ENCODE measurements around the gene NCS1.

The NCS1 gene

DNA sequence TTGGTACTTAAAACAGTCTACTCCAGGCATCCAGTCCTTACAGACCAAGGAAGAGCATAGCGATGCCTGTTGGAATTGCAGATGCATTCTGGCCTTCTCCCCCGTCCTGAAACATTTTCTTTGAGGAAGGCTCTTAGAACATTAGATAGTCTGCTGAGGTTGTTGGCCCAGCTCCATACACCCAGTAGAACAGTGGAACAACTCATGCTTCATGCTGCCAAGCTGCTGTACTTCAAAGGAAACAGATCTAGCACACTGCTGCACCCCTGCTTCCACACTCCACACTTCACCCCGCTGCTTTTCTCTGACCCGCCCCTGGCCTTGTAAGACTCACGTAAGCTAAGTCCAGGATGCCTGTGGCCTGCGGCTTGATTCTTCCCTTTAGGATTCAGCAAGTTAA, 33.4 kb upstream of the NCS1 start:
- no peak for DNase-seq (ENCODE audit: extremely low spot score)
- POLR2A ChIA-PET = no interaction called here

DNA sequence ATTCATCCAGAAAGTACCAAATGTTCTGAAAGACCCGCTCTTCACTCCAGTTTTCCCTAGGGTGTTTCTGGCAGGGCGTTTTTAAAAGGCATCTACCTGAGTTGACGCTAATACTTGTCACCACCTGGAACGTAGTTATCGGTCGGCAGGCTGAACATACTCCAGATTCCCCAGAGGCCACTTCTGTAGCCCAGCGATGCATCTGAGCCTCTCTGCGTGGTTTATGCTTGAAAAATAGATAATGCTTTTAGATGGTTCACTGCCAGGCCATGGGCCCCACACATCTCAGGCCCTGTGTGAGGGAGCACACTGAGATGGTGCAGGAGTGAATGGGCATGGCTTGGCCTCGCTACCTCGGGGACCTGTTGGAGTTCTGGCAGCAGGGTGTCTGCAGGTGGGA, 33.0 kb upstream of the NCS1 start:
- ChIA-PET POLR2A (interaction anchor here (0.6 kb wide), 1 partner anchor 26 kb away, joined by 4 read pairs; no protein-coding TSS in a partner anchor), CTCF (interaction anchor here (1.4 kb wide), 1 partner anchor 21 kb away, joined by 3 read pairs; no protein-coding TSS in a partner anchor)
- no peak for DNase-seq (ENCODE audit: extremely low spot score)
- TF ChIP-seq, protein P1, sequence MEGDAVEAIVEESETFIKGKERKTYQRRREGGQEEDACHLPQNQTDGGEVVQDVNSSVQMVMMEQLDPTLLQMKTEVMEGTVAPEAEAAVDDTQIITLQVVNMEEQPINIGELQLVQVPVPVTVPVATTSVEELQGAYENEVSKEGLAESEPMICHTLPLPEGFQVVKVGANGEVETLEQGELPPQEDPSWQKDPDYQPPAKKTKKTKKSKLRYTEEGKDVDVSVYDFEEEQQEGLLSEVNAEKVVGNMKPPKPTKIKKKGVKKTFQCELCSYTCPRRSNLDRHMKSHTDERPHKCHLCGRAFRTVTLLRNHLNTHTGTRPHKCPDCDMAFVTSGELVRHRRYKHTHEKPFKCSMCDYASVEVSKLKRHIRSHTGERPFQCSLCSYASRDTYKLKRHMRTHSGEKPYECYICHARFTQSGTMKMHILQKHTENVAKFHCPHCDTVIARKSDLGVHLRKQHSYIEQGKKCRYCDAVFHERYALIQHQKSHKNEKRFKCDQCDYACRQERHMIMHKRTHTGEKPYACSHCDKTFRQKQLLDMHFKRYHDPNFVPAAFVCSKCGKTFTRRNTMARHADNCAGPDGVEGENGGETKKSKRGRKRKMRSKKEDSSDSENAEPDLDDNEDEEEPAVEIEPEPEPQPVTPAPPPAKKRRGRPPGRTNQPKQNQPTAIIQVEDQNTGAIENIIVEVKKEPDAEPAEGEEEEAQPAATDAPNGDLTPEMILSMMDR (IDR thresholded peaks at IDR 0.05; ENCODE audit: control extremely low read depth, extremely low read depth, low read depth, missing control alignments) = no peak

More for the DNA sequence above, 33.4 kb upstream of the NCS1 start:
- CTCF ChIA-PET = no interaction called here
- TF ChIP-seq, protein P1 (IDR thresholded peaks at IDR 0.05; ENCODE audit: control extremely low read depth, extremely low read depth, low read depth, missing control alignments) = no peak

DNA sequence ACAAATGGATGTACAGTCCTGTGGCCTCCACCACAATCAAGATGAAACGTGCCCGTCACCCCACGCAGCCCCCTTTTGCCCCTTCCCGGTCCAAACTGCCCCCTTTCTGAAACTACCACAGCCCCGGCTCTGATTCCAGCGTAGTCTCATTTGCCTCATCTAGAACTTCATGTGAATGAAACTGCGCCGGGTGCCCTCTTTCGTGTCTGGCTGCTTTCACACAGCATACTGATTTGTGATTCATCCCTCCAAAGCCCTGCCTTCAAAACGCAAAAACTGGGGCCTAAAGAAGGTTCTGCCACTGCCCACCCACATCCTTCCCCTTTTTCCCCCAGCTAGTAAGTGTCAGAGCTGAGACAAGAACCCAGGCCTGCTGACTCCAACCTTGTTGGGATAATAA, 31.5 kb upstream of the NCS1 start:
- TF ChIP-seq, protein P1 (IDR thresholded peaks at IDR 0.05; ENCODE audit: control extremely low read depth, extremely low read depth, low read depth, missing control alignments) = no peak
- no peak for DNase-seq (ENCODE audit: extremely low spot score)
- ChIA-PET CTCF (interaction anchor here (1.4 kb wide), 1 partner anchor 23 kb away, joined by 3 read pairs; no protein-coding TSS in a partner anchor), POLR2A (interaction anchor here (1.2 kb wide), 1 partner anchor 13 kb away, joined by 3 read pairs; no protein-coding TSS in a partner anchor)

DNA sequence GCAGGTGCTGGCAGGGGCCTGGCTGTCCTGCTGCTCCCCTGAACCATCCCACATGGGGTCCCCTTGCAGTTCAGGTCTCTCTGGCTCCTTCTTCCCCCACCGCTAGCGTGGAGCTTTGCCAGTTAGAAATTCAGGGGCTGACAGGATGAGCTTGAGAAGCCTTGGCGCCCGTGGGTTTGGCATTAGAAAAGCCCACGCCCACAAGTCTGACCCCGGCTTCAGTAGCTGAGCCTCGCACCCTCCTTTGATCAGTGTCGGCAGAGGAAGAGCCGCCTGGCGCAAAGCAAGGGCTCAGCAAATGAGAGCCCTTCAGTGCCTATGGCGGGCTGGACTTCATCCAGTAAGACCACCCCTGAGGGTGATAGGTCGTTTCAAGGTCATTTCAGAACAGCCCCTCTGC, 30.1 kb upstream of the NCS1 start:
- POLR2A ChIA-PET = no interaction called here
- TF ChIP-seq, protein P1 (IDR thresholded peaks at IDR 0.05; ENCODE audit: control extremely low read depth, extremely low read depth, low read depth, missing control alignments) = no peak
- CTCF ChIA-PET = interaction anchor here (1.3 to 1.5 kb wide), 2 partner anchors 35 to 101 kb away, joined by 5 to 6 read pairs; no protein-coding TSS in a partner anchor
- DNase-seq (ENCODE audit: extremely low spot score) = no peak

DNA sequence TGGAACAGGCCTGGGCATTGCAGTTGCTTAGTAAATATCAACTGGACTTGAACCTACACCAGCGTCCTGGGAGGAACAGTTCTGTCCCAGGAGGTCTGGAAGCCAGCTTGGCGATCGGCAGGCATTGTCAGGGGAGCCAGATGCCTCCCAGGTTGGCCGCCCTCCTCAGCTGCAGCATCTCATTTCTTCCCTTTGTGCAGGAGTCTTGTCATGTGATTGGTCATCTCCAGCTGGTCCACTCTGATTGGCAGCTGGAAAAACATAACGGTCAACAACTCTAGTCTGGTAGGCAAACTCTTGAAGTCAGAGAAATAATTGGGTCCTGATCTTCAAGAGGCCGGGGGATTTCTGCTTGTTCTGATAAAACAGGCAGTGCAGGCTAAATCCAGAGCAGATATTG, 29.6 kb upstream of the NCS1 start:
- ChIA-PET CTCF (interaction anchor here (1.3 to 1.5 kb wide), 2 partner anchors 36 to 101 kb away, joined by 5 to 6 read pairs; no protein-coding TSS in a partner anchor), POLR2A (no interaction called here)
- DNase-seq (ENCODE audit: extremely low spot score) = no peak
- TF ChIP-seq, protein P1 (IDR thresholded peaks at IDR 0.05; ENCODE audit: control extremely low read depth, extremely low read depth, low read depth, missing control alignments) = no peak

DNA sequence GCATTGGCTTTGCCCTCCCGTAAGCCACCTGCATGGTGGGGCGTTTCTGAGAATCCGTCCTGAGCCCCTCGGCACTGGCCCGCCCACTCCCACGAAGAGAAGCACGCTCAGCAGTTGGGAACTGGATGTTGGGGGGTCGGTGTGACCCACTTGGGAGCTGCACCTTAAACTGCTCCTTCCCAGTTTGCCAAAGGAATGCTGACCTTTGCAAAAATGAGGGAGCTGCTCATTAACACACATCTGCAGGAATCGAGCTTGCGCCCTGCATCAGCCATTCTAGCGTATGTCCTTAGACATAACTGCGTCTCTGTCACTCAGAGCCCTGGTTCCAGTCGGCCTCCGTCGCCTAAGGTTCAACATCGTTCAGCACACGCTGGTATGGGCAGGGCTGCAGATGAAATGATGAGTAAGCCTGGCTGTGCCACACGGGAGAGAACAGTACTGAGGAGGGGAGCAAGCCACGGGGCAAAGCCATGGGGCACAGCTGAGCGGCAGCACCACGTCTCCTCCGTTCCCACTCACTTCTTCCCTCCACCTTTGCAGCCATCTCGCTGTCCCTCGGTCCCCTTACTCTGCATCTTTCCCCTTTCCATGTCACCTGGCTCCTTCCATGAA, 28.8 kb upstream of the NCS1 start:
- TF ChIP-seq, protein P1 (IDR thresholded peaks at IDR 0.05; ENCODE audit: control extremely low read depth, extremely low read depth, low read depth, missing control alignments) = no peak
- no peak for DNase-seq (ENCODE audit: extremely low spot score)
- ChIA-PET CTCF (interaction anchor here (1.3 to 1.5 kb wide), 2 partner anchors 36 to 100 kb away, joined by 5 to 6 read pairs; no protein-coding TSS in a partner anchor), POLR2A (no interaction called here)

Data from GM10248 (cell line).